G401.6 (cell line): Measurements from ENCODE around the gene RELL1.
A peak's percentile ranks its signal among the peaks of the same experiment; 100 is the strongest.

Experiments used
- FAIRE-seq: peaks from 2 replicates; lab custom pipeline; 2012; peaks lifted over from hg19 to GRCh38; lab: Jason Lieb, UNC

Gene RELL1, protein sequence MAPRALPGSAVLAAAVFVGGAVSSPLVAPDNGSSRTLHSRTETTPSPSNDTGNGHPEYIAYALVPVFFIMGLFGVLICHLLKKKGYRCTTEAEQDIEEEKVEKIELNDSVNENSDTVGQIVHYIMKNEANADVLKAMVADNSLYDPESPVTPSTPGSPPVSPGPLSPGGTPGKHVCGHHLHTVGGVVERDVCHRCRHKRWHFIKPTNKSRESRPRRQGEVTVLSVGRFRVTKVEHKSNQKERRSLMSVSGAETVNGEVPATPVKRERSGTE

DNA sequence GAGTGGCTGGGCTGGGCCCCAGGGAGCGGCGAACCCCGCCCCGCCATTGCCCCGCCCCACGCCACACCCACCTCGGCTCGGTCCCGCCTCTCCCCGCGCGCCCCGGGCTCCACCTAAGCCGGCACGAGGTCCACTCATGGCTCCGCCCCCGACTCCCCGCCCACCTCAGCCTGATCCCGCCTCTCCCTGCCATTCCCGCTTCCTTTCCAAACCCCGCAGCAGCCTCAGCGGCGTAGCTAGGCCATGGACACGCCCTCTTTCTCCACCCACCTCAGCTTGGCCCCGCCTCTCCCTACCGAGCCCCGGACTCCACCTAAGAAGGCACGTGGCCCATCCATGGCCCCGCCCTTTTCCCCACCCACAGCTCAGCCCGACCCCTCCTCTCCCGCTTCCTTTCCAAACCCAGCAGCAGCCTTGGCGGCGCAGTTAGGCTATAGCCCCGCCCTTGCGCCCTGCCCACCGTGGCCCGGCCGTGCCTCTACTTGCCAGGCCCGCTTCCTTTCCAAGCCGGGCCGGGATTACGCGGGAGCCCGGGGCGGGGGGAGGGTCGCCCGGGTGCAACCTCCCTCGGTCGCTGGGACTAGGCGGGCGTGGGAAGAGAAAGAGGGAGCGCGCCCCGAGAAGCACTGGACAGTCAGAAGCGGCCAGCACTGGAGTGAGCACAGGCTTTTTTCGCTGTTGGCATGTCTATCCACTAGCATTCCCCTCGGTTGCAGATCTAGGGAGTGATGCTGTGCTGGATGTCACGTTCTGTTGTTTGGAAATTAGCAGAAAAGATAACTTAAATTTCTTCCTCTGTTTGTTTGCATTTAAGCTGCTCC, at the start of gene RELL1:
Gene RELL1, minus strand, starts transcription at position 4 of the 821 bp plus-strand sequence. CDS start 89 bp downstream, outside the sequence.
- FAIRE-seq: peak; percentile 99

DNA sequence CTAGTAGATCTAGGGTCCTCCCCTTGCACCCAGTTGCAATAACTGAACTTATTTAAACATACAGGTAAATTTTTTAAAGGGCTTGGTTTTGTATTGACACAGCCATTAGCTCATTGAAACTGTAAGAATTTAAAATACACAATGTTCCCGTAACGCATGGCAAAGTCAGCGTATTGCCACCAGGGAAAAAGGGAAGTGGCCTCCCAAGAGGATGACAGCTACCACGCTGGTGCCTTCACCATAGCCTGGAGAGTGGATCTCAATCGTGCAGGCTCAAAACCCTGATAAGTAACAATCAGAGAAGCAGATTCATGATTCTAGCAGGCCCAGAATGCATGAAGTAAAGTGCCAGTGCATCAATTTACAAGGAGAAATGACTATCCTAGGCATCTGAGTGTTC, 49.4 kb upstream of the RELL1 start:
- no peak for FAIRE-seq

DNA sequence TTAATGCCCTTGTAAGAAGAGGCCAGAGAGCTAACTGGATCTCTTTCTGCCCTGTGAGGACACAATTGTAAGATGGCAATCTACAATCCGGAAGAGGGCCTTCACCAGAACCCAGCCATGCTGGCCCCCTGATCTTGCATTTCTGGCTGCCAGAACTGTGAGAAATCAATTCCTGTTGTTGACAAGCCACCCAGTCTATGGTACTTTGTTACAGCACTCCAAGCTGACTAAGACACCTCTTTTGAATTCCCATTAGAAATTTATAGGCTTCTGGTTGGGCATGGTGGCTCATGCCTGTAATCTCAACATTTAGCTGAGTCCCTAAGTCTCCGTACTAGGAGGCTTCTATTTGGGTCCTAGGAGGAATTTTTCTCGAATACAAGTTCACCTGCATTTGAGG, 48.8 kb upstream of the RELL1 start:
- FAIRE-seq: no peak

DNA sequence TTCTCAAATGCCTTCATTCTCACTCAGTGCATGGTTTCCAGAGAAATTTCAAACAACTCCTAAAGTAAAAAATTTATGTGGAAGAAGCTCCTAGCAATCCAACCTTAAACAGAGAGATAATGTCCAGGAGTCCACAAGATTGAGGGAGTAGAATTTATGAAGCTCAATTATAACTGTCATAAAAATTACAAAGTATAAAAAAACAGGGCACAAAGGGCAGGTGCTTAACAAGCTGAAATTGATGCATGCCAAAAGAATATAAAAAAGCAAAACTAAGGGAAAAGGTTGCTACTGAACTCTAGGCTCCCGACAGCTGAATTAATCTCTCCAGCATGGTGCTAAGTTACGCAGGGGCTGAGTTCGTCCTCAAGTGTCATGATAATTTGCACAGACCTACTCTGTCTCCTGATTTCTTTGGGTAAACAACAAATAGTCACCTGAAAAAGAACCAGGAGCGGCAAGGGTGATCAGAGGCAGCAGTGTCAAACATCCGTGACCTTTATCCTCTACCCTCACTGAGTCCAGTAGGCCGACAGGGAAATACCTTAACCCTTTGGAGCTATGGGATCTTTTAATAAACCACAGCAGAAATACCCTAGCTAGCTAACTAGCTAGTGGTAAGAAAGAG, 47.2 kb upstream of the RELL1 start:
- no peak for FAIRE-seq

DNA sequence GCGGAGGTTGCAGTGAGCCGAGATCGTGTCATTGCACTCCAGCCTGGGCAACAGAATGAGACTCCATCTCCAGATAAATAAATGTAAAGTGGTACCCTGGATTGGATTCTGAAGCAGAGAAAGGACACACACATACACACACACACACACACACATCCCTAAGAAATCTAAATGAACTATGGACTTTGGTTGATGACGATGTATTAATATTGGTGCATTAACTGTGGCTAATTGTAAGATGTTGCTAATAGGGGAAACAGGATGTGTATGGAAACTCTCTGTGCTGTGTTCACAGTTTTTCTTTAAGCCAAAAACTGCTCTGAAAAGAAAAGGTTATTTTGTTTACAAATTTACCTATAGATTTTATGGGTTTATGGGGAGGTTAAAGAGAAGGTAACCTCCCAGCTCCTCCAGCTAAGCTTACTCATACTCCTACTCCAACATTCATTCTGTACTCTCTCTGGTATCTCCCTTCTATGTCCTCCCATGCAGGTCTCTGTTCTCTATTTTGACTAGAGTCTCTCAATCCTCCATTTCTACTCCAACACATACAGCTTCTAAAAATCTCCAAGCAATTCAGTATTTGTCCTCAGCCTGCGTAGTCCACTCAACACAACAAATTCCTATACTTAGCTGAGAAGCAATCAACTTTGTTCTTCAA, 46.5 kb upstream of the RELL1 start:
- no peak for FAIRE-seq

GRCh38 chr4:37729649-37730004, 43.5 kb upstream of the RELL1 start:
- FAIRE-seq: no peak

DNA sequence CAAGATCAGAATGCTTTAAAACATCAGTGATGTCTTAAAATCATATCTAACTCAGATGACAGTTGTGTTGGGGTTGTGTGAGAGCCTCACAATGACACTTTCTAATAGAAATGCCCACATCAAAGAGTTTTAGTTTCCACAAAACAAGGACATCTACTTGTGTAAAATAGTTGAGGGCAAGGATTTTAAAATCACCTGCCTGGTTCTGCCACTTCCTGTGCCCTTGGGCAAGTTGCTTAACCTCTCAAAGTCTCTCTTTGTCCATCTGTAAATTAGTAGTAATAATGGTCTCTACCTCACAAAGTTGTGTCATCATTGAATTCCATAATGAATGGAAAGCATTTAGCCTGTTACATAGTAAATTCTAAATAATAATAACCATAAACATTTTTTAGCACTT, 41.9 kb upstream of the RELL1 start:
- FAIRE-seq: no peak

DNA sequence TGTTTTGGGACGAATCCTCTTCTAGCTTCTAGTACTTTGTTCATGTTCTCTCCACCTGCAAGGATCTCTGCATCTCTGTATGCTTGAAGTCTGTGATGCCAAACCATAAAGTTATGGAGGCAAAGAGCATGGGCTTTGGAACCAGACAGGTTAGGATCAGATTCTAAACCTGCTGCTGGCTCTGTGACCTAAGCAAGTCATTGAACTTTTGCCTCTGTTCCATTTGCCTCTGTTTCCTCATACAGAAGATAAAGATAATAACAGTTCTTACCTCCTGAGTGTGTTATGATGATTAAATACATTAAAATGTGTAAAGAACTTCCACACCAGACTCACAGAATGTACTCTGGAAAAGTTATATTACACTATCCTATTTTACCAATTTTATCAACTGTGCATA, 41.5 kb upstream of the RELL1 start:
- no peak for FAIRE-seq

- FAIRE-seq: no peak
Measured at GRCh38 chr4:37726666-37727065, 40.5 kb upstream of the RELL1 start.

DNA sequence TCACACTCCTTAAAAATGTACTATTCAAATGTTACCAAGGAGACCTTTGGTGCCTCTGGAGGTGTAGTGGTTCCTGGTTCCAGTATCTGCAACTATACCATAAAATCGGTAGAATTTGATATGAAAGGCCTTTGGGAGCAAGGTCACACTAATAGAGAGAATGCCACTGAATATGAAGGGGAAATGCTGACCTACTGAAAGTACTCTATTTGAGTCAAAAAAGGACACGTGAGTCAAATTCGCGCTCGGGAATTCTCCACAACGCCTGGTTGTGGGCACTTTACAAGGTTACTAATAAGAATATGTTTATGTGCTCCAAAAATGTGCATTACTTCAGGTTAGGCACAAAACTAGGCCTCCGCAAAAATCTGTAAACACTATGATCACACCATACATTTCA, 39.5 kb upstream of the RELL1 start:
- no peak for FAIRE-seq

DNA sequence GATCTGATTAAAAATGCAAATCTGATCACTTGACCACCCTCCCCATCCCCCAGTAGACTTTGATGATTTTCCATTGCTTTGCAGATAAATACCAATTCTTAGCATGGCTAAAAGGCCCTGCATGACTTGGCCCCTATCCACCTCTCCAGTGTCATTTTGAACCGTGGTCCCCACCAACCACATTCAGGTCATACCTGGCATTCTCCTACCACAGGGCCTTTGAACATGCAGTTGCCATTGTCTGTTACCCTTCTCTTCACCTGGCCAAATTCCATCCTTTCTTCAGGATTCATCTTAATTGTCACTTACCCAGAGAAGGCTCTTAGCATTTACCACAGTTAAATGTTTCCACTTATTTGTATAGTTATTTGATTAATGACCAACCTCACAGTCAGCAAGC, 36.9 kb upstream of the RELL1 start:
- FAIRE-seq: no peak

- FAIRE-seq: no peak
Measured at GRCh38 chr4:37721995-37722638, 35.9 kb upstream of the RELL1 start.

GRCh38 chr4:37719021-37719420, 32.8 kb upstream of the RELL1 start:
- FAIRE-seq: no peak

DNA sequence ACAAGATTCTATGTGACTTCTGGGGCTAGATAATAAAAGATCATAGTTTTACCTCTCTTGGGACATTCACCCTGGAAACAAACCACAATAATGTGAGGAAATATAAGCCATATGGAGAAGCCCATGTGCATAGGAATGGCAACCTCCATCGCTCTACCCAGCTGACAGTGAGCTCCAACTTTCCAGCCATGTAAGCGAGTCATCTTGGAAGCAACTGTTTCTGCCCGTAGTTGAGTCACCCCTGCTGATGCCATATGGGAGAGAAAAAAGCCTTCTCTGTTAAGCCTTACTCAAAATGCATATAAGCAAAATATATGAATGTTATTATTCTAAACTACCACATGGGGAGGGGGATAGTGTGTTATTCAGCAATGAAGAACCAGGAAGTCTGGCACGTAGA, 31.4 kb upstream of the RELL1 start:
- FAIRE-seq: no peak

GRCh38 chr4:37715889-37716402, 29.8 kb upstream of the RELL1 start:
- FAIRE-seq: no peak

DNA sequence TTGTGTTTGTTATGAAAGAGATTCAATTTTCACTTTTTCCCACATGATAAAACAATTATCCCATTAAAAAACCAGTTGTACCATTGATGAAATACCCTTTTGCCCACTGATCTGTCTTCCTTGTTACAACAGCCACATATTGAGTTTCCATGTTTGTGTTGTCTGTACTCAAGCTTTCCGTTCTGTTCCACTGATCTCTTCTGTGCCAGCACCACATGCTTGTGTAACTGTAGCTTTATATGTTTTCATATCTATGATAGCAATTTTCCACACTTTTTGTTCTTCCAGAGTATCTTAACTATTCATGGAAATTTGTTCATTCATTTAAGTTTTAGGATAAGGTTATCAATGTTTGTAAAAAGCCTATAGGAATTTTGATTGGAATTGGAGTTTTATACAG, 24.3 kb upstream of the RELL1 start:
- no peak for FAIRE-seq

DNA sequence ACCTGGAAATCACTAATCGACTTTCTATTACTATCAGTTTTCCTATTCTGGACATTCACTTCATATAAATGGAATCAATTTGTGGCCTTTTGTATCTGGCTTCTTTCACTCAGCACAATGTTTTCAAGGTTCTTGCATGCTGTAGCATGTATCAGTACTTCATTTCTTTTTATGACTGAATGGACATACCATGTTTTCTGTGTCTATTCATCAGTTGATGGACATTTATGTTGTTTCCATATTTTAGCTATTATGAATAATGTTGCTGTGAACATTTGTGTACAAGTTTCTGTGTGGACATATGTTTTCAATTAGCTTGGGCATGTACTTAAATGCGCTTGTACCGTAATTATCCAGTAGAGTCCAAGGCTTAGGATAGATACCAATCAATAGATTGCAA, 19.9 kb upstream of the RELL1 start:
- no peak for FAIRE-seq

DNA sequence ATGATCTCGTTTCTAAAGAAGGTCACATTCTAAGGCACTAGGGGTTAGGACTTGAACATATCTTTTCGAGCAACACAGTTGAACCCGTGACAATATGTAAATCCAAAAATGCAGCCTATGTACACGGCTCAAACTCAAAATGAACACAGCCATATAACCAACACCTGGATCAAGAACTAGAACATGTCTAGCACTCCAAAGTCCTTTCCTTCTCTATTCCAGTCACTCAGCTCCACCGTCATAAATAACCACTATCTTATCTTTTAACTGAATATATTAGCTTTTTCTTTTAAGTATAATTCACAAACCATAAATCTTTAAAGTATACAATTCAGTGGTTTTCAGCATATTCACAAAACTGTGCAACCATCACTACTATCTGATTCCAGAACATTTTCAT, 19.4 kb upstream of the RELL1 start:
- FAIRE-seq: no peak

DNA sequence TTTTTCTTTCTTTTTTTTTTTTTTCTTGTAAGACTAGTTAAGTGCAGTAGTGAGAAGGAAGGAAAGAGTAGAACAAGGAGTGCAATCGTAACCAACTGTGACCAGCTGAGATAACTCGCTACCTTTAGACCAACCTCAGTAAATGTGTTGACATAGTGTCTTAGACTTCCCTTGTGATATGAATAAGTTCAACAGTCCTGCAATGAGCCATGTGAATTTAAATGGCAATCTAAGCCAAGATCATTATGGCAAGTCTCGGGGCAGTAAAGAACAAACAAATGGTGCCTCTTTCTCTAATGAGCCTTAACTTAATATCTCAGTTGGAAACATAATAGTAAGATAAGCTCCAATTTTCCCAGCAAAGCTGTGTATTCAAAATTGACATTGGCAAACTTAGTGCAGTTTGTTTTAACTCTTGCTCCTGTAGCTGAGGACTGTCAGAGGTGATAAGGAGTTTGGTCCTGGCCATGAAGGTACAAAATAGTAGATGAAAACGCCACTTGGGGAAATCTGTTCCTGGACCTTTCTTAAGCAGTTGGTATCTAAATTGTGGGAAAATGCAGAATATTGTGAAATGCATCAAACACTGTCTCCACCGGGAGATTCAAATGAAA, 13.8 kb upstream of the RELL1 start:
- no peak for FAIRE-seq

DNA sequence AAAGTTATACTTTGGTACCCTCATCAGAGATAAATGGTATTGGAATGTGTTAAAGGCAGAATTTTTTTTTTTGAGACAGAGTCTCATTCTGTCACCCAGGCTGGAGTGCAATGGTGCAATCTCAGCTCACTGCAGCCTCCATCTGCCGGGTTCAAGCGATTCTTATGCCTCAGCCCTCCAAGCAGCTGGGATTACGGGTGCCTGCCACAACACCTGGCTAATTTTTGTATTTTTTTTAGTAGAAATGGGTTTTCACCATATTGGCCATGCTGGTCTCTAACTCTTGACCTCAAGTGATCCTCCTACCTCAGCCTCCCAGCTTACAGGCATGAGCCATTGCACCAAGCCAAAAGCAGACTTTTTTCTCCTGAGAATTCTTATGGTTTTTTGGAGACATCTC, 11.4 kb upstream of the RELL1 start:
- FAIRE-seq: no peak

GRCh38 chr4:37693450-37694190, 7.4 kb upstream of the RELL1 start:
- no peak for FAIRE-seq
